GM12891 (cell line): Measurements from ENCODE around the gene SEC61A2.

Experiments used
- POLR2A ChIP-seq: IDR thresholded peaks from 2 replicates; pipeline ENCODE4 v1.6.1; 2011; ENCODE audit warnings: low read depth, low read length, control low read depth
- POLR2AphosphoS5 ChIP-seq: IDR thresholded peaks from 2 replicates; pipeline ENCODE4 v1.6.1; 2011; ENCODE audit warnings: low read depth, low read length, control low read depth
- POU2F2 ChIP-seq: IDR thresholded peaks from 2 replicates; pipeline ENCODE4 v1.6.1; 2011; ENCODE audit warnings: low read depth, mild to moderate bottlenecking, control low read depth, low read length, moderate library complexity
- SPI1 ChIP-seq: IDR thresholded peaks from 2 replicates; pipeline ENCODE4 v1.6.1; 2011; ENCODE audit warnings: low read depth, low read length, control low read depth
- TAF1 ChIP-seq: IDR thresholded peaks from 2 replicates; pipeline ENCODE4 v1.6.1; 2011; ENCODE audit warnings: low read depth, low read length, control low read depth

- no peak for TF ChIP-seq POLR2AphosphoS5
- TF ChIP-seq POLR2A: no peak
- no peak for TF ChIP-seq SPI1
- no peak for TF ChIP-seq TAF1
- TF ChIP-seq POU2F2: no peak
These were observed 72.7 kb downstream of the SEC61A2 start for GRCh38 chr10:12202226-12202625.
